Measurements from ENCODE around the gene GLIPR2.
"Not testable (repeated sequence)": the region's sequence is repeated elsewhere in the genome, so short reads cannot be mapped to it uniquely, and the experiment has no call there.

The GLIPR2 gene

DNA sequence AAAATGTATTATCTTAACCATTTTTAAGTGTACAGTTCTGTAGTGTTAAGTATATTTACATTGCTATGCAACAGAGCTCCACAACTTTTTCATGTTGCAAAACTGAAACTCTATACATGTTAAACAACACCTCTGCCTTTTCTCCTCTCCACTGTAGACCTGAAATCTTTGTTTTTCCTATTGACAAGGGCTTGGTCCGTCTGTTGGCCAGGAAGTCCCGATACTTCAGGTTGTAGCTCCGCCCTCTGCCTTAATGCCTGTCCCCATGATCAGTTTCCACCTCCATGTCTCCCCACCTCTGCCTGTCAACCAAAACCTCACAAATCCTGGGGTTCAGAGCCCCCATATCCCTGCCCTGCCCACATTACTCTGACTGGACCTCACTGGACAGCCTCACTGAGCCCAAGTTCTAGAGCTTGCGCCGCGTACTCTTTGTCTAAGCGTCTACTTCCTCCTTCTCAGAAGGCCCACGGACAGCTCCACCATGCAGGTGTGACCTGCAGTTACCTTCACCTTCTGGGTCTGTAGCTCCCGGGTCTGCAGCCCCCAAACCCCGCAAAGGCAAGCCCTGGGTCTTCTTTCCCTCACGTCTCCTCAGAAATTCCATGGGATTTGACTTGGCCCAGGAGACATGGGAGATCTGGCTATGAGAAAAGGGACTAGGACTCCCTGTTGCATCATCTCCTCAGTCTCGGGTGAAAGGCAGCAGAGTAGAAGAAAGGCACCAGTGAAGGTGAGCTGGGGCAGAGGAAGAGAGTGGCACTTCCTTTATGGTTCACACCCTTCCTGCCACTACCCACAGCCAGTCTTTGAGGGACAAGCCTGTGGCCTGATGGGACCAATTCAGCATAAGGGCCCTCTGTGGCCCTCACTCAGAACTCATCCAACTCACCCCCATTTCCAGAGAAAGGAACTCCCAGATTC, 8.0 kb downstream of the GLIPR2 start:
- no peak for DNase-seq

DNA sequence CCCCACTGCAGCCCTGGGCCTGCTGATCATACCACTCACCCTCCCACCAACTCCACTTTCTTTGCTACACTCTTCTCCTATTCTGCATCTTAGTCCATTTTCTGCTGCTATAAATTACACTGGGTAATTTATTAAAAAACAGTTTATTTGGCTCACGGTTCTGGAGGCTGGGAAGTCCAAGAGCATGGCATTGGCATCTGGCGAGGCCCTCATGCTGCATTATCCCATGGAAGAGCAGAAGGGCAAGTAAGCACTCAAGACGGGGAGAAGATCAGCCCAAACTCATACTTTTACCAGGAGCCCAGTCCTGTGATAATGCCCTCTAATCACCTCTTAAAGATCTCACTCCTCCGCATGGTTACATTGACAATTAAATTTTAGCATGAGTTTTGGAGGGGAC, 9.4 kb downstream of the GLIPR2 start:
- DNase-seq = no peak

DNA sequence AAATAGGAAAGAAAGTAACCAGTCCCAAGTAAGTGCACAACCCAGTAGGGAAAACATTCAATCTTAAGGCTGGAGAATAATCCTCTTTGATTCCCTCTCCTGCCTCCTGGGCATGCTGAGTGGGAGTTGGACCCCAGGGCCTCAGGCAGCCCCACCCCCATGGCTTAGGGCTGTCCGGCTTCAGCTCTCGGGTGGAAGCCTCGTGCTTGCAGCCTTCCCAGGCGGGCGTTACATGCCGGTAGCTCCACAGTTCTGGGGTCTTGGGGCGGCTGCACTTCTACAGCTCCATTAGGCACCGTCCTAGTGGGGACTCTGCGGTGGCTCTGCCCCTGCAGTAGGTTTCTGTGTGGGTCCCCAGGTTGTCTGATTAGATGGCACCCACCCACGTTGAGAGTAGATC, 10.1 kb downstream of the GLIPR2 start:
- no peak for DNase-seq

GRCh38 chr9:36147441-36148175, 11.1 kb downstream of the GLIPR2 start:
- DNase-seq = no peak

GRCh38 chr9:36148311-36149051, 11.9 kb downstream of the GLIPR2 start:
- peak; percentile 87 to 88 for DNase-seq

DNA sequence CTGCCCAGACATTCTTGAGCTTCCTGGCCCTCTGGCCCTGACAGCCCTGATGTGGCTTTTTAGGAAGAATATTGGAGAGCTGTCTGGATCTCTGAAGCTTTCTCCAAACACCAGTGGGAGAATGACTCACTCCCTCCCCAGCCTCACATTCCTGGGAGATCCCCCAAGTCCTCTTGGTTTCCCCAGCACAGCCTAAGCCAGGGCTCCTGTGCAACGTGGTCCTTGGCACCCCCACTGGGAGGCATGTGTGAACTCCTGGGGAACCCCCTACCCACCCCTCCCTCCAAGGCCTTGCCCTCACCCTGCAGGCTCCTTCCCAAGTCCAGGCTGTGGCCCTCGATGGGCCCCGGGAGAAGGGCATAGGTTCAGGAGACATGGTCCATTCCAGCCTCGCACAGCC, 12.7 kb downstream of the GLIPR2 start:
- no peak for DNase-seq

DNA sequence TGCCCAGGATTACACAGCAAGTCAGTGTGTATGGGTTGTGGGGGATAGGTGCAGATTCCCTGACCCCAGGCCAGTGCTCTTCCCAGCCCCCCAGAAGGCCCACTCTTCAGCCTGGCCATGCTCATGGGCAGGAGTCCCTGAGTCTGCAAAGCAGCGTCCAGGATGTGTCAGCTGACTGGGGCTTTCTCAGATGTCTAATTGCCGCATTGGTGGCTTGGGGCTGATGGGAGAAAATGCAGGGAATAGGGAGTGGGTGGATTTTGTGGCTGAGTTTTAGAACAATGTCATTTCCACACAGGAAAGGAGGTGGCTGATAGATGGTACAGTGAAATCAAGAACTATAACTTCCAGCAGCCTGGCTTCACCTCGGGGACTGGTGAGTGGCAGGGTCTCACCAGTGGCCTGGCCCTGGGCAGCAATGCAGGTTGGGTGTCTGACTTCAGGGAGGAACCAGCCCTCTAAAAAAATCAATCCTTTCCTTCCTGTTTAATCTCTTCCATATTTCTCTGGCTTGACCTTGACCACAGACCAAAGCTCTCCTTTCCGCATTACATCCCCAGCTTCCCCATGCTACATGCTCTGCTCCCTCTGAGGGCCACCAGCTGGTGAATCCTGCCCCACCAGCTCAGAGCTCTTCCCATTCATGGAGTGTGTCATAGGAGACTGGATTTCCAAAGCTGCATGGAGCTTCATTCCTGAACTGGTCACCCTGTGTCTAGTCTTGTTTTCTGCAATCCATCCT, 14.2 kb downstream of the GLIPR2 start:
- peak; percentile 70 to 82 for DNase-seq

- peak; percentile 89 to 93 for DNase-seq
These were observed 15.0 kb downstream of the GLIPR2 start for GRCh38 chr9:36151316-36152210.

DNA sequence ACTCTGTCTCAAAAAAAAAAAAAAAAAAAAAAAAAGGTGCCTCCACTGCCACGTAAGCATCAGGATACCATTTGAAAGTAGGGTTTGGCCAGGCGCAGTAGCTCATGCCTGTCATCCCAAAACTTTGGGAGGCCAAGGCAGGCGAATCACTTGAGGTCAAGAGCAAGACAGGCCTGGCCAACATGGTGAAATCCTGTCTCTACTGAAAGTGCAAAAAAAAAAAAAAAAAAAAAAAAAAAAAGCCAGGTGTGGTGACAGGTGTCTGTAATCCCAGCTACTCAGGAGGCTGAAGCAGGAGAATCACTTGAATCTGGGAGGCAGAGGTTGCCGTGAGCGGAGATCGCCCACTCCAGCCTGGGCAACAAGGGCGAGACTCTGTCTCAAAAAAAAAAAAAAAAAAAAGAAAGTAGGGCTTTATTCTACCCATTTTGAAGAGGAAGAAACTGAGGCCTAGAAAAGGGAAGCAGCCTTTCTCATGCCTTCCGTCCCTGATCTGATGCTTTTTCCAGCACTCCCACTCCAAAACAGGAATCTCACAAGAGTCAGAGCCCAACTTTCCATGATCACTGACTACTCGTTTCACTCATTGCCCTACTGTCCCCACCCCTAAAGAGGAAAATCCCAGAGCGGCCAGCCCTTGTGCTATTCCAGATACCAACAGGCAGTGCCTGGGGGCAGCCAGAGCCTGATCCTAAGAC, 16.4 kb downstream of the GLIPR2 start:
- DNase-seq = no peak

DNA sequence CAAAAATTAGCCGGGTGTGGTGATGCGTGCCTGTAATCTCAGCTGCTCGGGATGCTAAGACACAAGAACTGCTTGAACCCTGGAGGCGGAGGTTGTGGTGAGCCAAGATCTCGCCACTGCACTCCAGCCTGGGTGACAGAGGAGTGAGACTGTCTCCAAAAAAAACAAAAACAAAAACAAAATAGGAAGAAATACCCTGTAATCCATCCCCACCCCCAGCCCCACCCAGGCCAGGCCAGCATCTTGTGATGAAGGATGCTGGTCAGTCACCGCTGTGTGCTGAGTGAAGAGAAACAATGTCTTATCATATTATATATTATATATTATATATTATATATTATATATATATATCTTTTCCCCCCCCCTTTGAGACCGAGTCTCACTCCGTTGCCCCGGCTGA, 17.2 kb downstream of the GLIPR2 start:
- peak; percentile 43 to 56 for DNase-seq

- DNase-seq = peak; percentile 98
These were observed 17.9 kb downstream of the GLIPR2 start for GRCh38 chr9:36154331-36154952.

GRCh38 chr9:36156116-36156515, 19.6 kb downstream of the GLIPR2 start:
- DNase-seq = peak; percentile 54 to 63

DNA sequence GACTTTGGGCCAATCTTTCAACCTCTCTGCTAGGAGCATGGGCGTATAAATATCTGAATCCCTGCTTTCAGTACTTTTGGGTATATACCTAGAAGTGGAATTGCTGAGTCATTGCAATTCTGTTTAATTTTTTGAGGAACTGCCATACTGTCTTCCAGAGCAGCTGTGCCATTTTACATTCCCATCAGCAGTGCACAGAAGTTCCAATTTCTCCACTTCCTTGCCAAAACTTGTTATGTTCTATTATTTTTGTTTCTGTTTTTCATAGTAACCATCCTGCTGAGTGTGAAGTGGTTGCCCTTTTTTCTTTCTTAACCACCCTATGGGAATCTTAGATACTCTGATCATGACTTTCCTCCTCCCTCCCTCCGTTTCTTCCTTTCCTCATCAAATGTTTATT, 21.6 kb downstream of the GLIPR2 start:
- DNase-seq = peak; percentile 35 to 67

GRCh38 chr9:36158917-36159316, 22.4 kb downstream of the GLIPR2 start:
- no peak for DNase-seq

- DNase-seq = not testable (repeated sequence)
These were observed 23.0 kb downstream of the GLIPR2 start for GRCh38 chr9:36159509-36159908.

DNA sequence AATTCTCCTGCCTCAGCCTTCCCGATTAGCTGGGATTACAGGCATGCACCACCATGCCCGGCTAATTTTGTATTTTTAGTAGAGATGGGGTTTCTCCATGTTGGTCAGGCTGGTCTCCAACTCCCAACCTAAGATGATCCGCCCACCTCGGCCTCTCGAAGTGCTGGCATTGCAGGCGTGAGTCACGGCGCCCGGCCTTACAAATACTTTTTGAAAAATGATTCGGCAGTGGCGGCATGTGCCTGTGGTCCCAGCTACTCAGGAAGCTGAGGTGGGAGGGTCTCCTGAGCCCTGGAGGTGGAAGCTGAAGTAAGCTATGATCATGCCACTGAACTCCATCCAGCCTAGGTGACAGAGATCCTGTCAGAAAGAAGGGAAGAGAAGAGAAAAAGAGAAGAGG, 23.6 kb downstream of the GLIPR2 start:
- DNase-seq = not testable (repeated sequence)

- DNase-seq = no peak
These were observed 24.7 kb downstream of the GLIPR2 start for GRCh38 chr9:36161187-36161586.

GRCh38 chr9:36162211-36162738, 25.7 kb downstream of the GLIPR2 start:
- DNase-seq = no peak

DNA sequence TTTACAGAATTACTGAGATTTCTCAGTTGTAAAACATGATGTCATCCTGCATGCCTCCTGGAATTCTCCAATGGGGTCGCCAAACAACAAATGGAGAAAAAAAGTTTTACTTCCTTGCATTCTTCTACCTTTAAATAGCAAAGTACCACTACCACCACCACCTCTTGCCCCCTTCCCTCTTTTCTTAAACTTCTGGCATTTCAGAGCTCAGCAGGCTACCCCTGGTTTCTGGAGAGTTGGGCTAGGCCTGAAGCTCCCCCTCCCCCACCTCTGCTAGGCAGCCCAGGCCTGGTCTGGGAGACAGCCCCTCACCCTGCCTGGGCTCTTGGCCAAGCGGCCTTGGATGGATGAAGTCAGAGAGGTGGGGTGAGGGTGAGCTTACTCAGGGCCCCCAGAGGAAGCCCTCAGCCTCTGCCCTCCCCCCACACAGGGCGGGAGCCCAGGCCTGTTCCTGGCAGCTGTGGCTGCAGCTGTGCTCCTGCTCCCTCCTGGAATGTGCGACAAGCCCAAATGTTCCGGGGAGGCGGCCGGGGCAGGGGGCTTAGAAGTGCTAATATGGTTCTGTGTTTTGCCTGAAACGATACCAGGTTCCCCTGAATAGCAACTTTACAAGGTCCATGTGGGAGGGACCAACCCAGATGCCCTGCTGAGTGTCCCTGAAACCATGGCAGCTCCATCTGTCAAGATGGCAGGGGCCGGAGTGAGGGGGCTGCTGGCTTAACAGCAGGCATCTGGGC, 26.7 kb downstream of the GLIPR2 start:
- no peak for DNase-seq
